H1 (cell line): ENCODE data around the gene ATP1A3. TPM values are rescaled to one million over a fixed set of nuclear protein-coding genes. Genes with fewer than 3 reads are reported as not detected.

Experiments used
- CTCF ChIA-PET: fragments of 300-600 bp; sonication (Branson Sonifier 250); formaldehyde crosslinking; loops from one replicate; lab custom pipeline; 2021; ENCODE audit not compliant: partially characterized antibody; lab: Charles Lee
- POLR2A ChIA-PET: fragments of 300-600 bp; sonication (Branson Sonifier 250); formaldehyde crosslinking; loops from one replicate; lab custom pipeline; 2021; ENCODE audit warnings: inconsistent platforms; ENCODE audit not compliant: partially characterized antibody; lab: Charles Lee
- DNase-seq, 2 experiments: peaks; one replicate each; pipeline versions ENCODE4 v3.0.0 to v3.0.0-alpha.2; 2010 to 2022; ENCODE audit warnings: low spot score in 2 of 2, low read depth in 1 of 2, mixed read lengths in 1 of 2
- FAIRE-seq: peaks from 2 replicates; lab custom pipeline; 2011; peaks lifted over from hg19 to GRCh38; lab: Jason Lieb, UNC
- H2AFZ ChIP-seq: 2 replicates; pipeline ENCODE4 v1.8.1; 2012; ENCODE audit warnings: low read length, inconsistent platforms
- H2AK5ac ChIP-seq: 2 replicates; pipeline ENCODE4 v1.6.1; 2013; ENCODE audit warnings: low read depth, low read length
- H2BK120ac ChIP-seq: replicated peaks from 2 replicates; pipeline ENCODE3; 2013; ENCODE audit warnings: low read depth, low read length, inconsistent platforms
- H2BK12ac ChIP-seq: 2 replicates; pipeline ENCODE4 v1.6.1; 2013; ENCODE audit warnings: low read depth, low read length
- H2BK15ac ChIP-seq: 2 replicates; pipeline ENCODE4 v1.6.1; 2013; ENCODE audit warnings: low read length
- H2BK20ac ChIP-seq: 2 replicates; pipeline ENCODE4 v1.6.1; 2013; ENCODE audit warnings: low read length
- H2BK5ac ChIP-seq: 2 replicates; pipeline ENCODE4 v1.6.1; 2013; ENCODE audit warnings: low read depth, low read length
- H3K14ac ChIP-seq: 2 replicates; pipeline ENCODE4 v1.6.1; 2013; ENCODE audit warnings: inconsistent platforms; ENCODE audit not compliant: insufficient read length
- H3K18ac ChIP-seq: 2 replicates; pipeline ENCODE4 v1.6.1; 2013; ENCODE audit warnings: low read length; ENCODE audit errors: extremely low read depth
- H3K23ac ChIP-seq: 2 replicates; pipeline ENCODE4 v1.6.1; 2013; ENCODE audit warnings: inconsistent platforms; ENCODE audit not compliant: insufficient read length
- H3K23me2 ChIP-seq: 2 replicates; pipeline ENCODE4 v1.6.1; 2013; ENCODE audit warnings: low read depth, low read length
- H3K27ac ChIP-seq: 2 replicates; pipeline ENCODE4 v1.6.1; 2011; ENCODE audit warnings: low read depth, low read length, inconsistent platforms
- H3K27me3 ChIP-seq, 4 experiments: replicated peaks in 1 of 4; 1 replicate in 1 of 4; 2 replicates in 3 of 4; pipeline versions ENCODE4 v1.6.1 to v1.8.1; 2011 to 2013; ENCODE audit warnings: low read length in 3 of 4, mild to moderate bottlenecking in 3 of 4, inconsistent platforms in 2 of 4, mixed read lengths in 2 of 4, moderate library complexity in 1 of 4; ENCODE audit not compliant: control insufficient read depth in 3 of 4, insufficient read depth in 3 of 4; ENCODE audit errors: extremely low read depth in 1 of 4
- H3K36me3 ChIP-seq, 4 experiments: 2 replicates each; pipeline versions ENCODE4 v1.6.1 to v1.8.1; 2011 to 2013; ENCODE audit warnings: mild to moderate bottlenecking in 4 of 4, low read length in 3 of 4, moderate library complexity in 2 of 4, control low read depth in 1 of 4, inconsistent platforms in 1 of 4; ENCODE audit not compliant: insufficient read depth in 4 of 4, control insufficient read depth in 2 of 4
- H3K4ac ChIP-seq: replicated peaks from 2 replicates; pipeline ENCODE3; 2013; ENCODE audit warnings: low read length, low read depth, mixed read lengths, inconsistent platforms; ENCODE audit not compliant: insufficient read length
- H3K4me1 ChIP-seq, 4 experiments: replicated peaks in 1 of 4; 1 replicate in 1 of 4; 2 replicates in 3 of 4; pipeline versions ENCODE4 v1.6.1 to v1.8.1; 2011 to 2013; ENCODE audit warnings: low read length in 3 of 4, inconsistent platforms in 2 of 4, mixed read lengths in 1 of 4; ENCODE audit not compliant: insufficient read depth in 4 of 4, control insufficient read depth in 3 of 4
- H3K4me2 ChIP-seq, 2 experiments: 2 replicates each; pipeline versions ENCODE4 v1.6.1 to v1.8.1; 2011 to 2013; ENCODE audit warnings: low read depth in 2 of 2, low read length in 2 of 2, control low read depth in 1 of 2, inconsistent platforms in 1 of 2, mild to moderate bottlenecking in 1 of 2; ENCODE audit not compliant: insufficient read depth in 1 of 2
- H3K4me3 ChIP-seq, 4 experiments: fragments of 200-600, 300-600 bp in 1 of 4; sonication (generic), shearing (Covaris generic), sonication (Bioruptor Twin) in 1 of 4; 2 replicates each; pipeline versions ENCODE4 v1.5.1 to v1.8.1; 2011 to 2016; ENCODE audit warnings: low read length in 4 of 4, low read depth in 3 of 4, control low read depth in 2 of 4, inconsistent platforms in 2 of 4, mild to moderate bottlenecking in 2 of 4, mixed read lengths in 1 of 4, moderate library complexity in 1 of 4; ENCODE audit not compliant: insufficient read depth in 2 of 4; ENCODE audit errors: extremely low read depth in 1 of 4
- H3K56ac ChIP-seq: replicated peaks from 2 replicates; pipeline ENCODE3; 2013; ENCODE audit warnings: low read depth, mild to moderate bottlenecking, mixed read lengths, low read length, inconsistent platforms; ENCODE audit not compliant: insufficient read length
- H3K79me1 ChIP-seq: 2 replicates; pipeline ENCODE4 v1.6.1; 2013; ENCODE audit warnings: low read depth, low read length, control low read depth
- H3K79me2 ChIP-seq, 2 experiments: 2 replicates each; pipeline versions ENCODE4 v1.6.1 to v1.8.1; 2012 to 2013; ENCODE audit warnings: low read length in 2 of 2, mild to moderate bottlenecking in 2 of 2, inconsistent platforms in 1 of 2; ENCODE audit not compliant: insufficient read depth in 2 of 2, control insufficient read depth in 1 of 2
- H3K9ac ChIP-seq, 4 experiments: replicated peaks in 1 of 4; 1 replicate in 1 of 4; 2 replicates in 3 of 4; pipeline versions ENCODE4 v1.6.1 to v1.8.1; 2011 to 2013; ENCODE audit warnings: low read depth in 3 of 4, low read length in 3 of 4, control low read depth in 2 of 4, mild to moderate bottlenecking in 2 of 4, moderate library complexity in 2 of 4, inconsistent platforms in 1 of 4; ENCODE audit errors: extremely low read depth in 1 of 4
- H3K9me3 ChIP-seq, 2 experiments: 2 replicates each; pipeline versions ENCODE4 v1.6.1 to v1.8.1; 2012 to 2013; ENCODE audit warnings: mild to moderate bottlenecking in 2 of 2, moderate library complexity in 2 of 2, control low read depth in 1 of 2, inconsistent platforms in 1 of 2, low read depth in 1 of 2, low read length in 1 of 2, mixed read lengths in 1 of 2; ENCODE audit not compliant: insufficient read depth in 2 of 2
- H4K20me1 ChIP-seq, 2 experiments: replicated peaks in 1 of 2; 2 replicates each; pipeline versions ENCODE3 to v1.8.1; 2011 to 2013; ENCODE audit warnings: inconsistent platforms in 2 of 2, low read length in 2 of 2, mild to moderate bottlenecking in 1 of 2; ENCODE audit not compliant: insufficient read depth in 2 of 2, control insufficient read depth in 1 of 2
- H4K5ac ChIP-seq: 2 replicates; pipeline ENCODE4 v1.6.1; 2013; ENCODE audit warnings: low read length, low read depth, mixed read lengths, inconsistent platforms; ENCODE audit not compliant: insufficient read length
- H4K8ac ChIP-seq: 2 replicates; pipeline ENCODE4 v1.8.0; 2013; ENCODE audit warnings: mild to moderate bottlenecking, moderate library complexity, low read length, inconsistent platforms; ENCODE audit not compliant: insufficient read depth; ENCODE audit errors: extremely low read depth
- H4K91ac ChIP-seq: replicated peaks from 2 replicates; pipeline ENCODE3; 2013; ENCODE audit warnings: low read length, mixed read lengths, inconsistent platforms; ENCODE audit not compliant: insufficient read length
- CTBP2 ChIP-seq: IDR thresholded peaks from 2 replicates; pipeline ENCODE4 v1.7.0; 2011; ENCODE audit warnings: borderline replicate concordance, mild to moderate bottlenecking, moderate library complexity, mixed read lengths, low read length; ENCODE audit not compliant: insufficient read depth, insufficient read length
- EGR1 ChIP-seq: IDR thresholded peaks from 2 replicates; pipeline ENCODE4 v1.6.1; 2011; ENCODE audit warnings: low read depth, low read length, borderline replicate concordance
- KDM4A ChIP-seq: IDR thresholded peaks from one replicate; pipeline ENCODE4 v1.7.1; 2012; ENCODE audit warnings: low read depth, mild to moderate bottlenecking, moderate library complexity, low read length, inconsistent platforms; ENCODE audit not compliant: severe bottlenecking
- RFX5 ChIP-seq: IDR thresholded peaks from 2 replicates; pipeline ENCODE4 v1.6.1; 2011; ENCODE audit warnings: low read depth, low read length, improper control_type of control experiment, borderline replicate concordance
- RNF2 ChIP-seq: fragments of 200-900, 300-1000 bp; sonication (generic); IDR thresholded peaks from 2 replicates; pipeline ENCODE4 v1.7.1; 2016; ENCODE audit warnings: borderline replicate concordance, low read depth, mild to moderate bottlenecking, antibody characterized with exemption, low read length; ENCODE audit not compliant: poor library complexity, severe bottlenecking; ENCODE audit errors: missing control alignments
- RXRA ChIP-seq: IDR thresholded peaks from 2 replicates; pipeline ENCODE4 v1.6.1; 2011; ENCODE audit warnings: low read depth, mild to moderate bottlenecking, low read length, moderate library complexity; ENCODE audit not compliant: insufficient read depth
- WGBS, 2 experiments: shearing (Covaris generic) in 1 of 2; methylation state at CpG; one replicate each; pipeline versions ENCODE4 v1.1.6 to v1.1.7; 2013 to 2015; ENCODE audit warnings: low lambda C conversion rate in 2 of 2, mixed read lengths in 2 of 2, inconsistent platforms in 1 of 2, low coverage in 1 of 2, missing lambda C conversion rate in 1 of 2; ENCODE audit not compliant: insufficient replicate concordance in 2 of 2, insufficient coverage in 1 of 2, insufficient read length in 1 of 2; ENCODE audit errors: extremely low coverage in 1 of 2, missing lambda C conversion rate in 1 of 2; 5-methylcytosine and 5-hydroxymethylcytosine counted together
- polyA plus RNA-seq, 7 experiments: library from polyadenylated mRNA; depleted of rRNA in 3 of 7; stranded (reverse) in 5 of 7; unstranded in 2 of 7; fragments of >200 nt in 5 of 7; fragments of 200-250 nt in 2 of 7; gene quantifications; 1 replicate in 5 of 7; 2 replicates in 1 of 7; 4 replicates in 1 of 7; pipeline versions ENCODE4 v1.2.1 to v1.2.3, GENCODE V29; 2011 to 2013; ENCODE audit warnings: missing spikeins in 2 of 7, mixed read lengths in 2 of 7
- total RNA-seq: library from RNA; stranded (reverse); fragmentation: NEBNext Ultra II Directional; extraction: Animal tissue kit (Norgen Biotek cat#: 25700); gene quantifications from 2 replicates; pipeline ENCODE4 v1.2.1, GENCODE V29; 2021

ATP1A3 gene
- total and polyA plus RNA-seq, 2 of the 8 experiments (the other 6 are each of a cell fraction or from before 2014, with no cell fraction given), result 11.1 to 41.2 TPM

- Histone ChIP-seq H2BK5ac (no peak overlapping the region), H4K5ac (no peak overlapping the region), H3K36me3 (peaks cover 0 to 6% (median 4%) of the 10 kb centered on the region in 4 experiments; a peak in 4 of 8 replicates), H2BK12ac (no peak overlapping the region), H3K4me2 (no peak overlapping the region), H2AFZ (no peak overlapping the region), H3K79me2 (no peaks in the 10 kb centered on the region), H3K18ac (no peak overlapping the region), H3K56ac (no peak overlapping the region), H2BK20ac (no peak overlapping the region), H4K91ac (no peak overlapping the region), H3K14ac (no peak overlapping the region), H3K27ac (no peak overlapping the region), H2BK120ac (no peak overlapping the region), H2BK15ac (no peak overlapping the region), H4K8ac (no peak overlapping the region; the same call in 1 of the 2 replicates), H4K20me1 (peaks cover 0 to 4% of the 10 kb centered on the region in 2 experiments), H3K79me1 (no peaks in the 10 kb centered on the region), H2AK5ac (no peak overlapping the region), H3K23me2 (no peaks in the 10 kb centered on the region), H3K4me1 (peaks cover 0 to 7% (median 0%) of the 10 kb centered on the region in 4 experiments; a peak in 2 of 7 replicates), H3K9me3 (no peaks in the 10 kb centered on the region), H3K27me3 (no peaks in the 10 kb centered on the region; a peak in 2 of 7 replicates), H3K23ac (no peak overlapping the region), H3K4ac (no peak overlapping the region), H3K4me3 (no peak overlapping the region), H3K9ac (no peak overlapping the region)
- FAIRE-seq, result no peak
- no peak for DNase-seq
- ChIA-PET CTCF (interaction anchor here (1.5 to 2.0 kb wide), 2 partner anchors 17 to 22 kb away, joined by 6 to 11 read pairs; no protein-coding TSS in a partner anchor), POLR2A (no interaction called here)
- WGBS, 2 experiments, result 92% methylated on average over 13 of the region's 13 CpGs; no CpG with 5 or more reads in 1 of the 2 experiments
- no peak for TF ChIP-seq RNF2
- TF ChIP-seq RXRA, result no peak
- no peak for TF ChIP-seq RFX5
- TF ChIP-seq EGR1, result no peak
- no peak for TF ChIP-seq CTBP2
- no peak for TF ChIP-seq KDM4A
These were observed 12.5 kb upstream of the ATP1A3 start for GRCh38 chr19:42006569-42006968.
